GM21423 (cell line): ENCODE results near the gene DDX56.

Experiments
- ATAC-seq: cut with Tn5 transposase; IDR thresholded peaks from one replicate; pipeline ENCODE4 v1.9.1; 2021; ENCODE audit warnings: mild to moderate bottlenecking, moderate library complexity; ENCODE audit not compliant: unreplicated experiment

The DDX56 gene

DNA sequence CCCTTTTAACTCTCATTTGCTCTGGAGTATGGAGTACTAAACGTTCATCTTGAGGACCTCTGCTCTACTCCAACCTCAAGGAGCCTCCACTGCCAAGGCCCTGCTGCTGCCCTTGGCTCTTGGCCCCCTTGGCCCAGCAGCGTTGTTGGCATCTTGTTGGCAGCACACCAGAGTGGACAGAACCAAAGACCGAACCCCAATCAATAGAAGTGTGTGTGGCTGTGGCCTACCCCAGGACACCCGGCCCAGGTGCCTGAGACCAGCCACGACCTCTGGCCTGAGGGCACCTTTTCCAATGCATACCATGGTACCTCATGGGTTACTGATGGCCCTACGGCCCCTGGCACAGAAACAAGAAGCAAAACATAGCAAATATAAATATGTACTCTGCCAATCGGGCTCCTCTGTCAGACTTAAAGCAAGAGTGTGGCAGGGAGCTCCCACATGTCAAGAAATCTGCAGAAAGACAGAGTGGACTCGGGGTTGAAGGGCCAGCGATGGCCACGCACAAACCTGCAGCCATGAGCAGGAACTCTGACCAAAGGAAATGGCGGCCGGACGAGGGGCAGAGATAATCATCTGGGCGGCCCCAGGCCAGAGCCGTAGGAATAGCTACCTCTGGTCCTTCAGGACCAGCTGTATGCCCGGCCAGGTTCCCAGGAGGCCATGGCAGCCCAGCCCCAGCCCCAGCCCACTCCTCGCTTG, 35.5 kb downstream of the DDX56 start:
- no peak for ATAC-seq

DNA sequence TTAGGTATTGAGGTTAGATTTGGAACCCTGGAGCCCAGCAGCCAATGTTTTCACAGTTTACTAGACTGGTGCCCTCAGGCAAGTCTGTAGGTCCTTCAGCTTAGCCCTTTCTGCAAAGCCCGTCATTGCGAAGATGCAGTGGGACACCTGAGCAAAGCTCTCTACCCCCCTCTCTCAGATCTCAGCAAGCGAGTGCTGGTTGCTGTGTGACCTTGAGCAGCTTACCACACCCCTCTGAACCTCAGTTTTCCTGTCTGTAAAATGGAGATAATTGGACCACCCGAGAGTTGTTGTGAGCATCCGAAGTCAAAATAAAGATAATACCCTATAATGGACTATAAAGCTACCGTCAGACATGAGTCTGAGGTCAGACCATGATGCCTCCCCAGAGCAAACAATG, 36.3 kb downstream of the DDX56 start:
- ATAC-seq = no peak

DNA sequence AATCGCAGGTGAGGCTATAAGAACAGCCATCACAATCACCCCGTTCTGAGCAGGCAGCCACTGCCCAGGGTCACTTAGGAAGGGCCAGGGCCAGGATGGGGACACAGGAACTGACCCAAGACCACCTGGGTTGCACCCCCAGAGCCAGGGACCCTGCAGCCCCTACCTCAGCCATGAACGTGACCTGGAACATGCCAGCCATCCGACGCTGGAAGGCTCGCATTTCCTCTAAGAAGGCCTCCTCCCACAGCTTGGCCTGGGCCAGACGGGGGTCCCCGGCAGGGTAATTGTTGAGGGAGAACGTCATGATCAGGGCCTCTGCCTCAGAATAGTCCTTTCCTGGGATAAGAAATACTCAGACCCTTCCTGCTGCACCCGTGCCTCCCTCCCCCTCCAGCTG, 37.6 kb downstream of the DDX56 start:
- ATAC-seq = no peak

DNA sequence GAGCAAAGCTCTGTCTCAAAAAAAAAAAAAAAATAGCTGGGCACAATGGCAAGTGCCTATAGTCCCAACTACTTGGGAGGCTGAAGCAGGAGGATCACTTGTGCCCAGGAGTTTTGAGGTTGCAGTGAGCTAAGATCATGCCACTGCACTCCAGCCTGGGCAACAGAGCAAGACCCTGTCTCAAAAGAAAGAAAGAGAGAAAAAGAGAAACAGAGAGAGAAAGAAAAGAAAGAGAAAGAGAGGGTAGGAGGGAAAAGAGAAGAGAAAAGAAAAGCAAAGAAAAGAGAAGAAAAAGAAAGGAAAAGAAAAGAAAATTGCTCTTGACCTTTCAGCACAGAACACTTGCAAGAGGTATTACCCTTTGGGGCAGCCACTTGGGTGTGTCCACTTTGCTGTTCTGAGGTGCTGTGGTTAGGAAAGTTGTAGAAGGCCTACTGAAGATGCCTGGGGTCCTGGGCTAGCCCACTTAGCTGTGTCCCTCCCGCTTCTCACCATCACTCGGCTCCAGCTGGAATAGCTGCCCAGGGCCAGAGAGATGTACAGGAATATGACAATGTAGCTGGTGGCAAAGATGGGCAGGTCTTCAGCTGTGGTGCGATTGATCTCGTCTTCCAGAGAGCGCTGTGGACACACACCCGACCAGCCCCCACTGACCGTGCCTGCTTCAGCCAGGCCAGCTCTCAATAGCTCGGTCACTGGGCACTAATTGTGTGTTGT, 38.2 kb downstream of the DDX56 start:
- ATAC-seq = no peak

DNA sequence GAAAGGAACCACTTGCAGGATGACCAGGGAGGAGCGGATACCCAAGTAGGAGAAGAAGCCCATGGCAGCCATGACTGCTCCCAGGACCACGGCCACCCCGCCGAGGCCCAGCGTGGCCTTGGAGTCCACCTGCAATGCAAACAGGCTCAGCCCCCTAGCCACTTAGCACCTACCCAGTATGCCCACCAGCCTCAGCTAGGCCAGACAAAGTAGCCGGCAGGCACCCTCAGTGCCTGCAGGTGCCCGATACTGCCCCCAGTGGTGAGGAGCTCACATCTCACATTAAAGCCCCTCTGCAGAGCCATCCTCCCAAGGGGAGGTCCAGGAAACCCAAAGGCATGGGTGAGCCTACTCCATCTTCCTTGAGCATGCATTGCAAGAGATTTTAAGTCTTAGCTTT, 39.2 kb downstream of the DDX56 start:
- no peak for ATAC-seq

DNA sequence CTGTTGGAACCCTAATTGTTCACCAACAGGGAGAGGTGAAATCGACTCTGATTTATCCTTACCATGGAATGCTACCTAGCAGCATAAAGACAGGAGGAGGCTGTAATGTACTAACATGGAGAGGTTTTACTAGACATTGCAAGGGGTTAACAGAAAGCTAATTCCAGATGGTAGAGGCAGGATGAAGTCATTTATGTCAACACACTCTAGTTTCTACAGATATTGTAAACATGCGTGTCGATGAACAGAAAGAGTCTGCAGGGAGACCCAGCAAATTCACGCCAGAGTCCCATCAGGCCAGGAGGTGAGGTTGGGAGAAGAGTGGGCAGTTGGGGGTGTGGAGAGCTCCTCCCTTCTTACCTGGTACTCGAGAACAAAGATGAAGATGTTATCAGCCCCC, 39.6 kb downstream of the DDX56 start:
- no peak for ATAC-seq

DNA sequence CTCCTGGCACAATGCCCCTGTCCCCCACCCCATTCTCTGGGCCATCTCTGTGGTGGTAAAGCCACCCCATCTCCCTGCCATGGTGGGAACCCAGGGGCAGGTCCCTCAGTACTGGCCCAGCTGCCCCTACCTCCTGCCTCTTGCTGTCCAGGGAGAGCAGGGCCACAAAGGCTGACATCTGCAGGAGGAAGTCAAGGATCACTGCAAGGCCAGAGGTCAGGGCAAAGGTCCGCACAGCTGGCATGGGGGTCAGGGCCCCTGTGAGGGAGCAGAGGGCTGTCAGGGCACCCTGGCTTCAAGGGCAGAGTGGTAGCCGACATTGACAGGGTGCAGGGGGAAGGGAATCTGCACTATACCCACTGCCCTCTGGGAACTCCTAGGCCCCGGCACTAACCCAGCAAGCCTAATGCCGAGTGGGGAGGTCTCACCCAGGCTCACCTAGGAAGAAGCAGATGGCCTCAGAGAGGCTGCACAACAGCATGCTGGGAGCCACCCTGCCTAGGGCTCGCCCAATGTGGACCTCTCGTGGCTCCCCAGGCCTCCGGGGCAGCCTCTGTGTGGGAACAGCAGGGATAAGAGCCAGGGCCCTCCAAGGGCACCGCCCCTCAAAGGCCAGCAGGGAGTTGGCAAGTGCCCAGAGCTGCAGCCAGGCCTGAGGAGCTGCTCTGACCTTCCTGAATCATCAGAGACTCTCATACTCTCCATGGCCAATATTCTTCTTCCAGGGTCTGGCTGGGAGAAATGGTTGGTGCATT, 40.2 kb downstream of the DDX56 start:
- ATAC-seq = no peak

DNA sequence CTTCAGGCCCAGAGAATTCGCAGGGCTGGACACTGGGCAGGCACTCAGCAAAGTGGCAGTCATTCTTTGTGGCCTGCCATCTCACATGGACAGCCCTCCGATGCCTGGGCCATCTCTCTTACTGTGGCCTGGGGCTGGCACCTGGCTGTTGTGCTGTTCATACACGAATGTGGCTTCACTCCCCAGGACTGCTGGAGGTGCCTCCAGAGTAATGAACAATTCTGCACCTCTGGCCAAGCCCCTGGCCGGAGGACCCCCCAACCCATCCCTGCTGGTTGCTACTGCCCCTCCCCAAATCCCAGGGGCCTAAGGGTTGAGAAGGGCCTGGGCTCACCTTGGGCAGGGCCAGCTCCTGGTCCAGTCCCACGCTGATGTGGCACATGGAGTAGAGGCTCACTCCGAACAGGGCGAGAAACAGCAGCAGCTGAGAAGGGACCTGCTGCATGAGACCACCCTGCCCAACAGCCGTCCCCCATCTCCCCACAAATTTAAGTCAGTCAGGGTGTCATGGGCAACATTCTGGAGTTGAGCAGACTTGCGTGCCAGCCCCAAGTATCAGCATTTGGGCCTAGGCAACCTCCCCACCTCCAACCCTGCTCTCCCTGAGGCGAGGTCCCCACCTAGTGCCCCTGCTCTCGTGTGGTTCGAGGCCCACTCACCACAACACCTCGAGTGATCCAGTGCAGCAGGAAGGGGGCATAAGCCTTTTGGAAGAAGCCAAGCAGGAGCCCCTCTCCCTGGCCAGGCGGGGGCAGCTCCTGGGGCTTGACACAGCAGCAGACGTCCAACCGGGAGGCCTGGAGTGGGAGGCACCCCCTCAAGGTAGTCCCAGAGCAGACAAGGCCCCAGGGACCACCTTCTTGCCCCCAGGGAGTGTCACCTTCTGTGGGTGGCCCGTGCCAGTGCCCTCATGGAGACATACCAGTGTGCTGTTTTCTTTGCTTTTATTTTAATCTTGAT, 42.0 kb downstream of the DDX56 start:
- no peak for ATAC-seq

DNA sequence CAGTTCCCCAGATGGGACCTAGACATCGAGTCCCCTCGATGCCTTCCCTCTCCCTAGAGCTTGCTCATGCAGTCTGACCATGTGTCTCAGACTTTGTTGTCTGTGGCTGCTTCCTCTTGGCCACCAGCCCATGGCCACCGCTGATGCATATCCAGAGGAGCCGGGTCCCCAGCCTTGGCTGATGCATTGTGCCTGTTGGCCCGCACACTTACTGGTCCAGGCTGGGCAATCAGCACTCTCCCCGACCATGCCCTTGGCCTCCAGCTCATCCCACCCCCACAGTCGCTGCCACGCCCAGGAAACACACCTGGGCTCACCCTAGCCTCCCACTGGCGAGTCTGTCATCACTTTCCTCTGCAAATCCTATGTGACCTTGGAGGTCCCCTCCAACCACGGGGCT, 42.7 kb downstream of the DDX56 start:
- ATAC-seq = no peak

DNA sequence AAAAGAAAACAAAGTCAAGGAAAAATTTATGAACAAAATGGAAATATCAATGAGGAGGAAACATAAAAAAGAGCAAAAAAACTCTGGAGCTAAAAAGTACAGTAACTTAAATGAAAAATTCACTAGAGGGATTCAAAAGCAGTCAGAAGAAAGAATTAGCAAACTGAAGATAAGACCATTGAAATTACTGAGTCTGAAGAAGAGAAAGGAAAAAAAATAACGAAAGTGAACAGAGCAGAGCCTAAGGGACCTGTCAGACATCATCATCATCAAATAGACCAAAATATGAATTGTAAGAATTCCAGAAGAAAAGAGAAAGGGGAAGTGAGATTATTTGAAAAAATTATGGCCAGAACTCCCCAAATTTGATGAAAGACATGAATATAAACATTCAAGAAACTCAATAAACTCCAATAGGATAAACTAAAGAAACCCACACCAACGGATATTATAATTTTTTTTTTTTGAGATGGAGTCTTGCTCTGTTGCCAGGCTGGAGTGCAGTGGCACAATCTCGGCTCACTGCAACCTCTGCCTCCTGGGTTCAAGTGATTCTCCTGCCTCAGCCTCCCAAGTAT, 48.8 kb downstream of the DDX56 start:
- ATAC-seq = no peak

DNA sequence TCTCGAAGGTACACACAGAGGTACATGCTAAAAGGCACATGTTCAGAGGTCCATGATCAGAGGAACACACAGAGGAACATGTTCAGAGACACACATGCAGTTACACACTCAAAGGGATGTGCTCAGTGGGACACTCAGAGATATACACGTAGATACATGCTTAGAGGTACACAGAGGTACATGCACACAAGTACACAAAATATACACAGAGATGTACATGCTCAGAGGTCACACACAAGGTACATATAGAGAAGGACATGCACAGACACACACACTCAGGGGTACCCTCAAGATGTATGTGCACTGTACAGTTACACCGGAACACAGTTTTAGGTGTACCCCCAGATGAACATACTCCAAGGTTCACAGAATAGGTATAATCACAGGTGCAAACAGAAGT, 51.4 kb downstream of the DDX56 start:
- ATAC-seq = no peak

DNA sequence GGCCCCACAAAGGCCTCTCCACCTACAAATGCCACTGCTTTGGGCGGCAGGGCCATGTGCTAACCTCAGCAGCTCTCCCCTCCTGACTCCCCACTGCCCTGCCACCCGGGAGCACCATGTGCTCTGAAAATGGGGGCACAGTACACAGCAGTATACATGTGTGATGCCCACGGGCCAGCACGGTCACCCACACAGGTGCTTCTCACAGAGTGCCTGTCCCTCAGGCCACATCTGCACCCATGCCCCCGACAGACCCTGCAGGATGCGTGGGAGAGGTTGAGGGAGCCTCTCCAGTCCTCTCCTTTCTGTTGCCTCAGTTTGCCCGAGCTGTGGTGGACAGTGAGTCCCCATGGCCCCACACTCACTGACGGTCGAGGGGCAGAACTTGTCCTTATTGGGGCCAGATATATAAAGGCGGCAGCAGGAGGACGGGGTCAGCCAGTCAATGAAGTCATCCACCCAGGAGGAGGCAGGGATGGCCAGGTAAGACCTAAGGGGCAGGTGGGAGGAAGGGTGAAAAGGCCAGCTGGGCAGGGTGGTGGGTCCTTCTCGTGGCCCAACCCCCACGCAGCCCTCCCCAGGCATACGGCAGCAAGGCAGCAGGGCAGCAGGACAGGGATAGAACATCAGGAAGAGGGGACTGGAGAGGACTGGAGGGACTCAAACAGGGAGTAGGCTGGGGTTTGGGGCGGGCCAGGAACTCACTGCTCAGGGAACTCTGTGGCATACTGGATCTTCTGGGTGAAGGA, 52.2 kb downstream of the DDX56 start:
- ATAC-seq = no peak

DNA sequence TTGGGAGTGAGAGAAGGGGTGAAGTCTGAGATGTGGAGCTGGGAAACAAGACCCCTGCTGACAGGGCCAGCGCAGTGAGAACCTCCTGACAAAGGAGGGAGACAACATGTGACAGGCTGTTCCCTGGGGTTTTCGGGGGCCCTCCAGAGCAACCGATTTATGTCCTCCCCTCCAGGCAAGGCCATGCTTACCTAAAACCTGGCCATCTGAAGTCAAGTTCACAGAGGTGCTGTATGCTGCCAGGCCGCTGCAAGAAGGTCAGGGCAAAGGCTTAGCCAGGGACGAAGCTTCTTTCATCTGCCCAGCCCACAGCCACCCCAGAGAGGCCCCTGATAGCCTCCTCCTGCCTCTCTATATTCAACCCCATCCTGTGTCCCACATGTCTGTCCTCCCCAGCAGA, 53.1 kb downstream of the DDX56 start:
- ATAC-seq = no peak

DNA sequence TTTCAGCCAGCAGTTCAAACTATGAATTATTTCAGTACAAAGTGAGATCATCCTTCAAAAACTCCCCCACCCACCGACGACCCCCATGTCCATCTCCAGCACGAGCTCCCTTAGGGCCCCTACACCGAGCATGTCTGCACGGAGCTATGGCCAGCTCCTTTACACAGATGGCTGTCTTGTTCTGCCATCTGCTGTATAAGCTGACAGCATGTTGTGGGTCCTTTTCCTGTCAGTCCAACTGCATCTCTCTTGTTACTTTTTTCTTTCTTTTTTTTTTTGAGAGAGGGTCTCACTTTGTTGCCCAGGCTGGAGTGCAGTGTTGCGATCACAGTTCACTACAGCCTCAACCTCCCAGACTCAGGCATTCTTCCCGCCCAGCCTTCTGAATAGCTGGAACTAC, 54.2 kb downstream of the DDX56 start:
- no peak for ATAC-seq

DNA sequence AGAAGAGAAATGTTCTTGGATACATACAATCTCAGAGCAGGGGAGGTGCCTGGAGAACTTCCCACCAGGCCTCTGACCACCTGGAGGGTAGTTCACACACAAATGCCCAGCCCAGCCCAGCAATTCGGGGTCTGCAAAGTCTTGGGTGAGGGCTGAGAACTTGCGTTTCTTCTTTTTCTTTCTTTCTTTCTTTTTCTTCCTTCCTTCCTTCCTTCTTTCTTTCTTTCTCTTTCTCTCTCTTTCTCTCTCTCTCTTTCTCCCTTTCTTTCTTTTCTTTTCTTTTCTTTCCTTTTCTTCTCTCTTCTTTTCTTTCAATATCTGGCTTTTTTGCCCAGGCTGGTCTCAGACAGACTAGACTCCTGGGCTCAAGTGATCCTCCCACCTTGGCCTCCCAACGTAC, 54.9 kb downstream of the DDX56 start:
- no peak for ATAC-seq

DNA sequence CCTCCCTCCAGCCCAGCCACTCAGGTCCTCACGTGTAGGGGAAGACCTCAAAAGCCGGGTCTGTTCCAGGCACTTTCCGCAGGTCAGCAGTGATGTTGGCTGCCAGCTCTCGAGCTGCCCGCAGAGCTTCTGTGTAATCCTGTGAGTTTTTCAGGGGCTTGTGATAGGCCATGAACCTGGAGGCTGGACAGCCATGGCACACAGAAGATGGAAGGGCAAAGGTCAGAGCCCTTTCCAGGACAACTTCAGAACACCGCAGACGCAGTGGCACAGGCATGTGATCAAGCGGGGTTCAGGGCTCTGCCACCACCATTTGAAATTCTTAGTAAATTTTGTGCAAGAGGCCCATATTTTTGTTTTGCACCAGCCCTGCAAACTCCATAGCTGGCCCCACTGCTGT, 56.5 kb downstream of the DDX56 start:
- no peak for ATAC-seq
